ENCODE results near the gene ZNF81. TPM values are rescaled to one million over a fixed set of nuclear protein-coding genes. Genes with fewer than 3 reads are reported as not detected.

ZNF81 gene
- total RNA-seq, 1 experiment from 2014 or later = 4.8 TPM

- intact Hi-C loops (cut with micrococcal nuclease) = loop anchor here (1.0 to 10.0 kb wide), 2 partner anchors 171 to 640 kb away; no protein-coding TSS in a partner anchor
Measured at GRCh38 chrX:47854474-47854873, 17.8 kb downstream of the ZNF81 start.

More at GRCh38 chrX:47854474-47854873, 17.8 kb downstream of the ZNF81 start:
- no peak overlapping the region for H3K4me3 ChIP-seq (replicated peaks in 1 of 2; ENCODE audit: low read depth in 1 of 2, low read length in 2 of 2)
- CTCF ChIA-PET = no interaction called here
- no peak overlapping the region for H3K4me2 ChIP-seq (ENCODE audit: low read length)
- RAD21 ChIA-PET (ENCODE audit: low non-redundant PET in 1 of 2, low total read pairs in 2 of 2, uncharacterized antibody in 2 of 2, unreplicated experiment in 2 of 2) = no interaction called here
- POLR2A ChIA-PET = no interaction called here
- no peaks in the 10 kb centered on the region for H3K4me1 ChIP-seq (ENCODE audit: control insufficient read depth in 1 of 2, insufficient read depth in 2 of 2, low read length in 2 of 2)
- no peaks in the 10 kb centered on the region for H3K27me3 ChIP-seq (ENCODE audit: insufficient read depth, low read length)
- no peaks in the 10 kb centered on the region for H4K20me1 ChIP-seq (ENCODE audit: insufficient read depth)
- ATAC-seq (no peak; the same call in 1 of the 2 replicates), DNase-seq (ENCODE audit: low read depth, low spot score) (no peak)
- H3K79me2 ChIP-seq (ENCODE audit: insufficient read depth, low read length) = no peaks in the 10 kb centered on the region
- no TSS peak for BruUV-seq (replicated peaks)
- TF ChIP-seq POLR2AphosphoS5 (IDR thresholded peaks at IDR 0.05; ENCODE audit: low read depth, low read length) (no peak), CTCF (IDR thresholded peaks at IDR 0.05 in 2 of 3, conservative IDR thresholded peaks at IDR 0.05 in 1 of 3; ENCODE audit: borderline replicate concordance in 1 of 3, insufficient read depth in 1 of 3, low read depth in 2 of 3, low read length in 2 of 3) (peak; percentile 35 to 43 (median 39); a peak in 4 of 6 replicates), ZFX (IDR thresholded peaks at IDR 0.05) (no peak), POLR2A (IDR thresholded peaks at IDR 0.05; ENCODE audit: borderline replicate concordance, extremely low read depth, insufficient read depth, insufficient read length) (no peak), RAD21 (IDR thresholded peaks at IDR 0.05; ENCODE audit: low read depth) (peak; percentile 61), MAX (IDR thresholded peaks at IDR 0.05) (no peak), SP1 (IDR thresholded peaks at IDR 0.05; ENCODE audit: low read depth) (no peak), ELF1 (IDR thresholded peaks at IDR 0.05; ENCODE audit: borderline replicate concordance, low read depth) (no peak), EZH2phosphoT487 (IDR thresholded peaks at IDR 0.05; ENCODE audit: borderline replicate concordance) (no peak)
- no peak overlapping the region for H3K9ac ChIP-seq (ENCODE audit: low read length)
- no peaks in the 10 kb centered on the region for H3K9me3 ChIP-seq (ENCODE audit: control insufficient read depth in 1 of 2, insufficient read depth in 1 of 2, low read depth in 1 of 2, low read length in 2 of 2)
- no peak overlapping the region for H2AFZ ChIP-seq (ENCODE audit: low read depth, low read length, poor library complexity, severe bottlenecking)
- no peaks in the 10 kb centered on the region for H3K36me3 ChIP-seq (ENCODE audit: control insufficient read depth in 1 of 2, insufficient read depth in 2 of 2, low read length in 2 of 2)
- H3K9me2 ChIP-seq (ENCODE audit: insufficient read depth) = no peaks in the 10 kb centered on the region
- H3K27ac ChIP-seq (ENCODE audit: low read depth, low read length) = no peak overlapping the region

All from HCT116 (cell line).